Measurements from ENCODE around the gene UBE2QL1.

UBE2QL1 gene

GRCh38 chr5:6455571-6456200 lies 7.0 kb downstream of the UBE2QL1 start:
- no peak for DNase-seq

DNA sequence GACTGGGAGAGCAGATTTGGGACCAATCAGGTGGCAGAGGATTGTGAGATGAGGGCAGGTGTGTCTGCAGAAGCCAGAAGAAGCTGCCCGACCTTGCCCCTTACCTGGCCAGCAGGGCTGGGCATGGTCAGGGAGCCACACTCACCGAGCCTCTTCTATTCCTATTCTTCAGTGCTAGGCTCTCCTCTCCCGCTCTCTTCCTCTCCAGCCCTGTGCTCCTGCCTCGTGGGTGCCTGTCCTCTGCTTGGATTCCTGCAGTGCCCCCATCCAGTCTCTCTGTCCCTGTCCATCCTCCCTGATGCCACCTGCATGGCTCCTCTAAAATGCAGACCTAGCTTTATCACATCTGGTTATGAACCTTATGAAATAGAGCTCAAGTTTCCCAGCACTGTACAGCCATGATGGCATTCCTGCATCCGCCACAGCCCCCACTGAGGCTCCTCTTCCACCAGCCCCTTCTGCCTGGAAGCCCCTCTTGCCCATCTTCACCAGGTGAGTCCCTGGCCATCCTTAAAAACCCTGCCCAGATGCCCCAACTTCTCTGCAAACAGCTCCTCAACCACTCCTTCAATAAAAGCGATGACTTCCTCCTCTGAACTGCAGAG lies 8.2 kb downstream of the UBE2QL1 start:
- DNase-seq: no peak

DNA sequence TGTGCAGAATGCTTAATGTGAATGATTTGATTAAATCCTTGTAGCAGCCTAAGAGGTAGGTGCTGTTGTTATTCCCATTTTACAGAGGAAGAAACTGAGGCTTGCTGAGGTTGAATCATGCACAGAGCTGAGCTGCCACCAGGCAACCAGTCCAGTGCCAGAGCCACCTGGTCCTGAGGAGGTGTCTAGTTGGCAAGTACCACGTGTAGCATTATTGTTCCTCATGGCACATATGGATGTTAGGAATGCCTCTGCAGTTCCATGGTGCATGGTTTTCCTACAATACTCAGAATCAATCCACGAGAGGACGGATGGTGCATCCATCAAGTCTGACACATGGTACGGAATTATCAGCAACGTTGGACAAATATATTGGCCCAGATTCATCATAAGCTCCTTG lies 8.9 kb downstream of the UBE2QL1 start:
- no peak for DNase-seq

DNA sequence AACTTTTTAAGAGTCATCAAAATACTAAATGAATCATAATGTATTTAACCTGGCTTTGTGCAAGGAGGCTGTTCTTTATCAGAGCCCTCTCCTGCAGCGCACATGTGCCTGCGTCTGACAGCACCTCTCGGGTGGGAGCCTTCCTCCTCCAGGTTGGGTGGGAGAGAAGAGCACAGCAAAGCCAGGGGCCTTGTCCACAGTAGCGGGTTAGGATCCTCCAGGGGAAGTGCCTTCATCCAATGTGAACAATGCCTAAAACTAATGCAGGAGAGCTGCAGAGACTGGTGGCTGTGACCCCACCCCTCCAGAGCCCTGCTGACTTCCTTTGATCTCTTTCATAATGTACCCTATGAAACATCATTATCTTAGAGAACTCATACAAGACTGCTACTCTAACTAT lies 10.2 kb downstream of the UBE2QL1 start:
- DNase-seq: no peak

DNA sequence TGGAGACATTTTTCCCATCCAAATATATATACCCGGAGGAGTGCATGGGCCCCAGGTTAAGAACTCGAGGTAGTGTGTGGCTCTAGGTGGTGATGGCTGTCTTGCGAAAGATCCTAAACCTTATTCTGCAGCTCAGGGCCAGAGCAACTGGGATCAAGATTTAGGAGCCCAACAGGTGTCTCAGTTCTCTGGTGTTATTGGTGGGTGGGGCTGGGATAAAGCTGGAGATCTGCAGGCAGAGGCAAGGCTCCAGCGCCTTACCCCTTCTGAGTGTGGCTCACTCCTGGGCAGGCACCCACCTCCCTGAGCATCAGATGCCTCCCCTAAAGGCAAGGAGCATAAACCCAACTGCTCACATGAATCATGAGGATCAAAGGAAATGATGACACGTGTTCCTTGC lies 11.2 kb downstream of the UBE2QL1 start:
- DNase-seq: no peak

DNA sequence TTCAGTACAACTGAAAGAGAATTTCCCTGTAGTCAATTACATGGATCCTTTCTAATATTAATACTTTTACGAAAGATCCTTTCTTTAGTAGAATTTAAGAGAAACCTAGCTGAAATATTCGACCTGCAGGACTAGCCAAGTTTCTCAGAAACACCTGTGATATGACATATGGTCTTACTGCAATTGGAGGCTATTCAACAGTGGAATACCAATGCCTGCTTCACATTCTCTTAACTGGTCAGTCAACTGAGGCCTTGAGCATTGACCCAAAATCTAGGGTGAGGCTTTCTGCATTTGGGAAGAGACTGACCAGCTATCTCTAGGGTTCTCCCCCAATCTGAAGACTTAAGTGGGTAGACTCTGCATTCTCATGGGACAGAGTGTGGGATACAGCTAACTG lies 12.3 kb downstream of the UBE2QL1 start:
- DNase-seq: no peak

GRCh38 chr5:6461793-6462650 lies 13.4 kb downstream of the UBE2QL1 start:
- no peak for DNase-seq

DNA sequence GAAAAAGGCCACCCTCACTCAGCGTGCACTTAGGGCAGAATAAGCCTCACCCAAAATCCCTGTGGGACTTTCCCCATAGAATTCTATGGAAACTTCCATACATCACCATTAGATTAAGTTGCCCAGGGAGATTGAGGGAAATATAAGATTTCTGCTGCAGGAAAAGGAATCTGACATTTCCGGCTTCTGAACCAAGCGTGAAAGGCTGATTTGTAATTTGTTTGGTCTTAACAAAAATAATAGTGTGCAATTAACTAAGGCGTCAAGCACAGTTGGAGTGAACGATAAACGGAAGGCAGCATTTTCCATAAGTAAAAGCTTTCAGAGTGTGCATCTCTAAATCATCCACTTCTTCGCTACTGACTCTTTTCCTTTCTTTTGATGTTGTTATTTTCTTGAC lies 14.0 kb downstream of the UBE2QL1 start:
- no peak for DNase-seq

GRCh38 chr5:6464441-6464840 lies 15.8 kb downstream of the UBE2QL1 start:
- DNase-seq: no peak

DNA sequence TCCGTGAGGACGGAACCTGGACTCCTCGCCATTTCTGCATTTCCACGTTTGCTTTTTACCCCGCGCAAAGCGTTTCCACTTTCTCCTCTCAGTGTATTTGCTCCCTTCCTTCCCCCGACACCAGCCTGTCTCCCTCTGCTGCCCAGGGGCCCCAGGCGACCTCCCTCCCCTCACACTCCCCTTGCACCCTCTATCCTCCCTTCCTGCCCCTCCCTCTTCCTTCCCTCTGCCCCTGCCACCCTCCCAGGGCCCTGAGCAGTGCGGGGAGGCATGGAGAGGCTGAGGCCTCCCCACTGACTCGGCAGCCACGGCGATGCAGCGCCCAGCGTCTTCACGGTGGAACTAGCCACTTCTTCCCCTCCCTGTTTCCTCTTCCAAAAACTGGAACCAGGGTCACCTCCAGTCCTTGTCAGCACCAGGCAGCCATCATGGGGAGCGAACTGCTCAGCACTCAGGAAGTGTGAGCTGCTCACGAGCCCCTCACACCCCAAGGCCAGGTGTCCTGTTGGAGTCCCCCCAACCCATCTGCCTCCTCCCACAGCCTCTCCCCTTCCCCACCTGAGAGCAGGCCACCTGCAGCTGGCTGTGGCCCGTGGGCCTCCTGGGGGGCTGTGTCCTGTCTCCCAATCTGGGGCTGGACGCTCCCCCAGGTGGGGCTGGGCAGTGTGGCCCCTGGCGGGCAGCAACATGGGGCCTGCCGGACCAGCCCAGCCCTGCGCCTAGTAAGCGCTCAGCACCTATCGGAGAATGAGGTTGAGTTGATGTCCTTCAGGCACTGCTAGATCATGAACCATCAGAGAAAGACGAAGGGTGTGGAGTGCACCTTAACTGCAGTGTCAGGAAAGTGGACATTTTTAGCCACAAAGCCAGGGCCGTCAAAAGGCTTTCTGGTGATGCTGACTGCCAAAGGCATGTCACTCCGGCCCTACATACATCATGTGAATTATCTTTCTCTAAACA lies 17.5 kb downstream of the UBE2QL1 start:
- DNase-seq: no peak

DNA sequence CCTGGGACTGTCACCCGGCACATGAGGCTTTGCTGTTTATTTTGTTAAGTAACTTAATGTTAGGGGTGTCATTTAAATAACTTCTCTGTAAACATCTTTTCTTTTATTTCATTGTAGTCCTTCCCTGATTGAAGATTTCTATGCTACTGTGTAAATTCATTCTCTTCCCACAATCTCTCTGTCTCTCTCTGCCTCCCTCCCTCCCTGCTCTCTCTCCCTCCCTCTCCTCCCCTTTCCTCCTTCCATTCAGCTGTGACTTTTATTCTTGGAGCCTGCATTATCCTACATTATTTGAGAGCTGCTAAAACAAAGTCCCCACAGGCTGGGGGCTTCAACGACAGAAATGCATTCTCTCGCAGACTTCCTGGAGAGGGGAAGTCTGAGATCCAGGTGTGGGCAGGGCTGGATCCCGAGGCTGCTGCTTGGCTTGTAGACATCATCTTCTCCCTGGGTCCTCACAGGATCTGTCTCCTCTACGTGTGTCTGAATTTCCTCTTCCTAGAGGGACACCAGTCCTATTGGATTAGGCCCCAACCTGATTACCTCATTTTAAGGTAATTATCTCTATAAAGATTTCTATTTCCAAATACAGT lies 18.4 kb downstream of the UBE2QL1 start:
- no peak for DNase-seq

DNA sequence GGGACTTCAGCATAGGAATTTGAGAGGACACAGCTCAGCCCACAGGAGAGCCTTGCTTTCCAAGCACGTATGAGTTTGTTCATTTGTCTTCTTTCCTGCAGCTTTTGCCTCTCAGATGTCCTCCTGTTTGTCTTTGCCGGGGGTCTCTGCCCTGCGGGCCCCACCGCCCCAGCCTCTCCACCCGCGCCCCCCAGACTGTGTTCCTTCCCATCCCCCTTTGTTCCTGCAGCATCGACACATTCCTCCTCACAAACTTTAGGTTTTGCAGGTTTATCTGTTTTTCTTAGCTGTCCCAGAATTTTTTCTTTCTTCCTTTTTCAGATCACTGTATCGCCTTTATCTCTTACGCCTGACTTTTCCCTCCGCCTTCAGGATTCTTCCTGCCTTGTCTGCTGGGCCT lies 18.9 kb downstream of the UBE2QL1 start:
- DNase-seq: no peak

- DNase-seq: no peak
Measured at GRCh38 chr5:6468104-6468503, 19.4 kb downstream of the UBE2QL1 start.

- DNase-seq: no peak
Measured at GRCh38 chr5:6468870-6469269, 20.2 kb downstream of the UBE2QL1 start.

DNA sequence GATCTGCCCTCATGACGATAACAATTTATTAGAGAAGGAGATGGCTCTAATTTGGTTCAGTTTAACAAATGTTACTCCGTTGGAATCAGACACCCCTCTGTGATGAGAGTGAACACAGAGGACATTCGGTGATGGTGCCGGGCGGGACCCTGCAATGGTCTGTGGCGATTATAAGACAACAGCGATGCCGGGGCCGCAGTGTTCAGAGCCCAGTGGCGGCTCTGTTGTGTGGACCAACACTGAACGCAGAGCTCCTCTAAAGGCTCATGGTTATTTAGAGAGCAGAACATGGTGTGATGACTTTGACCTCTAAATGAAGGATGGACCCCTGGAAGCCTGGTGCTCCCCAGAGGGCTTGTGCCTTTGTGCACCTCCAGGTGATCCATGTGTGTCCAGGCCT lies 21.2 kb downstream of the UBE2QL1 start:
- DNase-seq: no peak

DNA sequence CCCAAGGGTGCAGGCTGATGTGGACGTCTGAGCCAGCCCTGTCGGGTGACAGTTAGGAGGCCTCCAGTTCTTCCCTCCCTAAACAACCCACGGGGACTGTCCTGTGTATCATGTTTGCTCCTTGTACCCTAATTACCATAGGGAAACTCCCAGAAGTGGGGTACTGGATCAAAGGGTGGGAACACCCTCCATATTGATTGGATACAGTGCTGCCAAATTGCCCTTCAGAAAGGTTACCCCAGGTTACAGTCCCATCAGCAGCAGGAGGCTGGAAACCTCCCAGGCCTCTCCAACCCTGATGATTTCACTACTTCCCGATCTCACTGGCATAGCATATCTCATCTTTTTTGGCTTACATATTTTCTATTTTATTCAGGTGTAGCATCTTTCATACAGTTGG lies 22.0 kb downstream of the UBE2QL1 start:
- DNase-seq: no peak

- DNase-seq: no peak
Measured at GRCh38 chr5:6471252-6471651, 22.6 kb downstream of the UBE2QL1 start.

DNA sequence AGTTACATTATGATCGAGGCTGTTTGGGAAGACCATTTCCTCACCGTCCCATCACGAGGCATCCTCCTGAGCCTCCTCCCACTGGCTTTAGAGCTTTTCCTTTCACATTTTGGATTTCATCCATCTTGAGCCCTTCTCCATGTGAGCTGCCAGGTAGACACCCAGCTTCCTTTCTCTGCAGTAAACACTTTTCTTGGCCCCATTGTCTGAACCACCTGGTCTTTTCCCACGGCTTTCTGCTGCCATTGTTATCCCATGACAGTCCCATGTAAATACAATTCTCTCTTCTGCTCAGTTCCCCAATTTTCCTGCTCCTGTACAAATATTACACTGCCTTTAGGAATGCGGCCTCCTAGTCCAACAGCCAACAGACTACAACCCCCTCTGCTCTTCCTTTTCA lies 24.1 kb downstream of the UBE2QL1 start:
- DNase-seq: no peak

GRCh38 chr5:6473284-6473683 lies 24.6 kb downstream of the UBE2QL1 start:
- no peak for DNase-seq

GRCh38 chr5:6475626-6476312 lies 27.1 kb downstream of the UBE2QL1 start:
- DNase-seq: no peak

- DNase-seq: no peak
Measured at GRCh38 chr5:6476313-6476661, 27.6 kb downstream of the UBE2QL1 start.

- no peak for DNase-seq
Measured at GRCh38 chr5:6478793-6479192, 30.1 kb downstream of the UBE2QL1 start.

Measured in activated CD4-positive, CD25-positive, alpha-beta regulatory T cell (primary cell).